HG02763 (cell line): ENCODE measurements around the gene XYLT1.
"Not testable (repeated sequence)": the region's sequence is repeated elsewhere in the genome, so short reads cannot be mapped to it uniquely, and the experiment has no call there.

Experiments used
- ATAC-seq: cut with Tn5 transposase; IDR thresholded peaks from one replicate; pipeline ENCODE4 v1.9.1; 2021; ENCODE audit warnings: mild to moderate bottlenecking, moderate library complexity; ENCODE audit not compliant: unreplicated experiment

The XYLT1 gene

GRCh38 chr16:17342031-17342430 lies 128.7 kb downstream of the XYLT1 start:
- no peak for ATAC-seq

- no peak for ATAC-seq
Measured at GRCh38 chr16:17340804-17341203, 130.0 kb downstream of the XYLT1 start.

DNA sequence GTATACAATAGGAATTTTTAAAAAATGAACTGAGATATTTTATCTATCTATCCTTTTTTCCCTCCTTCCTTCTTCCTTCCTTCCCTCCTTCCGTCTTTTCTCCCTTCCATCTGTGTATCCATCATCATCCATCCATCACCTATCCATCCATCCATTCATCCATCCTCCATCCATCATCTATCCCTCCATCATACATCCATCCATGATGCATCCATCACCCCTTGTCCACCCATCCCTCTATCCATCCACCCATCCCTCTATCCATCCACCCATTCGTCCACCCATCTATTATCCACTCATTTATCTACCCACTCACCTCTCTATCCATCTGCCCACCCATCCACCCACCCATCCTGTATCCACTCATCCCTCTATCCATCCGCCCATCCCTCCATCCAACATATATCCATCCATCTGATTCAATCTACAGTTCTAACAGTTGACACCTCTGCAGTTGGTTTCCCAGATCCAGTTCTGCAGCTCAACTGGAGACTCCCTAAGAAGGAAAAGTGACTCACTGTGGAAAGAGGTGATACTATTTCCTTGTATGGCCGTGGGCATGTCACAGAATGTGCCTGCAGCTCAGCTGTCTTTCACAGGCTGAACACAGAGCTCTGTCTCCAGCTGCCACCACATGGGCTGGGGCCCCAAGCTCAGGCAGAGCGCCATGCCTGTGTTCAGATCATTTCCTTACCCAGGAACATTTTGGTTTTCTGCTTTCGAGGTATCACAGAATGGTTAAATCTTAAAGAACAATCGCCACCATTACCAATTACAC lies 130.8 kb downstream of the XYLT1 start:
- ATAC-seq: no peak

GRCh38 chr16:17338244-17338643 lies 132.5 kb downstream of the XYLT1 start:
- no peak for ATAC-seq

GRCh38 chr16:17336530-17336900 lies 134.2 kb downstream of the XYLT1 start:
- no peak for ATAC-seq

GRCh38 chr16:17335826-17336529 lies 134.8 kb downstream of the XYLT1 start:
- ATAC-seq: no peak

- ATAC-seq: not testable (repeated sequence)
Measured at GRCh38 chr16:17335406-17335805, 135.4 kb downstream of the XYLT1 start.

DNA sequence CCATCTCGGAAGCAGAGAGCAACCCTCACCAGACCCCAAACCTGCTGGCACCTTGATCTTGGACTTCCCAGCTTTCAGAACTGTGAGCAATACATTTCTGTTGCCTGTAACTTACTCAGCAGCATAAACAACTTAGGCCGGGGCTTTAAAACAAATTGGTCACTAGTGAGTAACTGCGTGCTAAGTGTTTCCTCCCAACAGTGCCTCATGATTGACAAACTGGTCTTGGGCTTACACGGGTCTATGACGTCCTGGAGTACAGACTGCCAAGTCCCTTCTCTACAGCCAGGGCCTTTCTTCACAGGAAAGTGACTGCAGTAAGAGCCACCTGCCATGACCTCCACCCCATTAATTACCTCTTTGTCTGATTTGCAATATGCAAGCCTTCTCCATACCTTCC lies 136.7 kb downstream of the XYLT1 start:
- no peak for ATAC-seq

DNA sequence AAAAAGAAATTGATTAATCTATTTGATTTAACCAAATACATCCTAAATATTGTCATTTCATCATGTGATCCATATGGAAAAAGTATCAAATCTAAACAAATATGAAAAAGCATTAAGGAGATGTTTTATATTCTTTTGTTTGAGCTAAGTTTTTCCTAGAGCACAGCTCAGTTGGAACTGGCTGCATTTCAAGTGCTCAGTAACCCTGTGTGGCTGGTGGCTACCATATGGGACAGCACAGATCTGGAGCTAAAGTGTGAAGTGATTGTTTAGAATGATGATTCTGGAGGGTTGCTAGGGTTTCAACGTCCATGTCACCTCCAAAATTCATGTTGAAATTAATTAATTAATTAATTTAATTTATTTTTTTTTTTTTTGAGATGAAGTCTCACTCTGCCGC lies 137.5 kb downstream of the XYLT1 start:
- no peak for ATAC-seq

GRCh38 chr16:17331991-17332390 lies 138.8 kb downstream of the XYLT1 start:
- ATAC-seq: no peak

GRCh38 chr16:17331071-17331607 lies 139.6 kb downstream of the XYLT1 start:
- ATAC-seq: no peak

DNA sequence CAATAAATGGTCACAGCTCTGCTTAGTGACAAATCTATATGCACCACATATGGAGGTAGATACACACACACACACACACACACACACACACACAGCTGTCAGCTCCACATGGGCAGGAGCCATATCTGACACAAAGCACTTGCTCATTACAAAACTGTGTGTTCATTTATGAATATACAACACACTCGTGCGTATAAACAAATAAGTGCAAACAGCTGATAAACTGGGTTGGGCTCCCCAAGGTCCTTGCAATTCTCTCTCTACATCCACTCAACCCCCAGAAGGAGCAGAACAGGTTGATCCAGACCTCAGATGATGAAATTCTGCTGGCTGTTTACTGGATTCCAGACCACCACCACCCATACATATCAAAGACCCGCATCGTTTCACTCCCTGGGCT lies 140.7 kb downstream of the XYLT1 start:
- no peak for ATAC-seq

GRCh38 chr16:17329391-17329790 lies 141.4 kb downstream of the XYLT1 start:
- ATAC-seq: no peak

DNA sequence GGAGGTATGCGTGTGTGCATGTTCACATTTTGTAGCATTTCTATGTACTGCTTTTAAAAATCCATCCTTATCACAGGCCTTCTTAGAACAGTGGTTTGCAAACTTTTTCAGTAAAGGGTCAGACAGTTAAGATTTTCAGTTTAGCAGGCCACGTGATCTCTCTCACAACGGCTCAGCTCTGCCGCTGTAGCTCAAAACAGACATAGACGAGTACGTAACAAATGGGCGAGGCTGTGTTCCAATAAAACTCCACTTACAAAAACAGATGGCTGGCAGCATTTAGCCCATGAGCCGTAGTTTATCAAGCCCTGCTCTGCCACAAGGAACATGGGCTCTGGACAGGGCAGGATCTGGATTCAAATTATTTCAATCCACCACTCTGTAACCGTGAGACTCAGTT lies 141.8 kb downstream of the XYLT1 start:
- ATAC-seq: no peak

DNA sequence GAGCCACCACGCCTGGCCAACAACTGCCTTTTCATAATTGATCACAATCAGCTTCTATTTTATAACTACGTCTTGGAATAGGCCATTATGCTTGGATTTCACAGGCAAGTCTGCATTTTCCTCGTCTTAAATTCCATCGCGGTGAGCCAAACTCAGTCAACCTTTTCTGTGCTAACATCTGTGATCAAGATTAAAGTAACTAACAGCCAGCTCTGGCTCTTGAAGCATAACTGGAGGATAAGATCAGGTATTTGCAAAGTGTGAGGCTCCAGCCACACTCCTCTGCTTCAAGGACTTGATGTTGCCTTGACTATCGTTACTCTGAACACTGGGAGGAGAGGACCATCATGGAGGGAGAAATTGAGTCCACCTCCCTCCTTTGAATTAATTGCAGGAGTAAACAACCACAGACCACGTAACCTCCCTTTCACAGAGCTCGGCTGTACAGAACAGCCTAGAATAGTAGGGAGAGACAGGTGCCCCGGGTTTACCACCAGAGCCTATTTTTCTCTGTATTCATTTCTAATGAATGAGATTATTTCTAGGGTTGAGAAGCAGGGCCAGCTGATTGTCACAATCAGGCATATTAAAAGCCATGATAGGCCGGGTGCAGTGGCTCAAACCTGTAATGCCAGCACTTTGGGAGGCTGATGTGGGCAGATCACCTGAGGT lies 143.0 kb downstream of the XYLT1 start:
- no peak for ATAC-seq

DNA sequence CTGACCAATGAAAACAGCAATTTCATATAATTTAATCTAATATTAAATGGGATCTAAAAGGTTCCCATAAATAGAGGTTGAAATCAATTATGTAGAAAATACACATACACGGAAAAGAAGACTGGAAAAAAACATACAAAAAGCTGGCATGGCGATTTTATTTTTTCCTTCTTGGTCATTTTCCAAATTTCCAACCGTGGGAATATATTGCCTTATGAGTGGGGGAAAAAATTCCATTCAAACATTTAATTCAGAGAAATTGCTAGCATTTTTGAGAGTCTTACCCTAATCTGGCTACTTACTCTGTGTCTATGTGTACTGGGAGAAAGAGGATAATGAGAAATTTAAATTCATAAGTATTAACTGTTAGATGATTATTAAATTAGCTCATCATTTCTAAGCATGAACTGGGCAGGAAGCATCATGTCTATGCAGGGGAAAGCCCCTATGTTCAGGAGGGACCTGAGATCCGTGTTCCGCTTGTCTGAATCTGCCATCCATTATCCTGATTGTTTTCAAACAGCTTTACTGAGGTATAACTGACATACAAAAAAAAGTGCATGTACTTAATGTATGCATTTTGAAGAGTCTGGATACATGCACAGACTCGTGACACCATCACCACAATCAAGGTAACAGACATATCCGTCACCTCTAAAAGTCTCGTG lies 145.2 kb downstream of the XYLT1 start:
- ATAC-seq: no peak

DNA sequence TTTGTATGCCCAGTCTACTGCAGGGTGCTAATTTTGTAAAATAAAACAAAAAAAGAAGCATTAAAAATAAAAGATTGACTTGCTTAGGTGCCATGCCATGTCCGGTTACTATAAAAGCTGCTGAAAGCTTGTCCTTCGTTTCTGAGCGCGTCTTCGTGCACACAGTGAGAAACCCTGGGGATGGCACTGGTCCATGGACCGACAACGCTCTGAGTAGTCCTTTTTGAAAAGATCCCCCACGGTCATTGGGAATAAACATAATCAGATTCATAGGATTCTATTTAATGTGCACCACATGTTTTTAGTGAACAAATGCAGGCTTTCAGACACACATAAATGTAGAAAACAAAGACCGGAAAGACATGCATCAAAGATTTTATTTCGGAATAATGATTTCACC lies 146.3 kb downstream of the XYLT1 start:
- ATAC-seq: no peak

- no peak for ATAC-seq
Measured at GRCh38 chr16:17323171-17323570, 147.6 kb downstream of the XYLT1 start.

- ATAC-seq: no peak
Measured at GRCh38 chr16:17321824-17322223, 148.9 kb downstream of the XYLT1 start.

- no peak for ATAC-seq
Measured at GRCh38 chr16:17320009-17320408, 150.8 kb downstream of the XYLT1 start.

GRCh38 chr16:17318238-17318637 lies 152.5 kb downstream of the XYLT1 start:
- ATAC-seq: no peak
